SK-N-SH (cell line): Measurements from ENCODE around the gene TRANK1. TPM values are rescaled to one million over a fixed set of nuclear protein-coding genes. Genes with fewer than 3 reads are reported as not detected.

ENCODE experiments used
- CTCF ChIA-PET: fragments of 300-600, 350-600 bp; formaldehyde crosslinking; extraction: SDS; loops from one replicate; lab custom pipeline; 2021; lab: Yijun Ruan, JAX
- POLR2A ChIA-PET: fragments of 350-600 bp; sonication (Branson Sonifier 250); formaldehyde crosslinking; extraction: SDS; loops from one replicate; lab custom pipeline; 2020; ENCODE audit warnings: antibody characterized with exemption, inconsistent platforms; lab: Yijun Ruan, JAX
- DNase-seq: peaks from one replicate; pipeline ENCODE4 v3.0.0; 2012
- H2AFZ ChIP-seq: fragments of 200-600 bp; sonication (generic); 2 replicates; pipeline ENCODE4 v1.8.1; 2016; ENCODE audit warnings: antibody characterized with exemption, mild to moderate bottlenecking, low read depth
- H3F3A ChIP-seq: fragments of 200-600 bp; sonication (generic); replicated peaks from 2 replicates; pipeline ENCODE3; 2016; ENCODE audit warnings: antibody characterized with exemption, mild to moderate bottlenecking; ENCODE audit not compliant: insufficient read depth
- H3K27ac ChIP-seq, 2 experiments: fragments of 200-500 bp in 1 of 2; fragments of 200-600 bp in 1 of 2; sonication (Bioruptor generic) in 1 of 2; sonication (generic), shearing (Covaris generic) in 1 of 2; 2 replicates each; pipeline versions ENCODE4 v1.5.1 to v1.6.1; 2014 to 2016; ENCODE audit warnings: low read depth in 2 of 2, inconsistent platforms in 1 of 2, low read length in 1 of 2, mild to moderate bottlenecking in 1 of 2, mixed read lengths in 1 of 2
- H3K27me3 ChIP-seq: fragments of 200-600 bp; sonication (generic), shearing (Covaris generic); 2 replicates; pipeline ENCODE4 v1.6.1; 2016; ENCODE audit warnings: mixed run types; ENCODE audit not compliant: insufficient read depth
- H3K36me3 ChIP-seq, 2 experiments: fragments of 200-500 bp in 1 of 2; fragments of 200-600 bp in 1 of 2; sonication (Bioruptor generic) in 1 of 2; sonication (generic) in 1 of 2; replicated peaks in 1 of 2; 2 replicates each; pipeline versions ENCODE3 to v1.5.1; 2014 to 2016; ENCODE audit warnings: low read length in 1 of 2, mild to moderate bottlenecking in 1 of 2; ENCODE audit not compliant: insufficient read depth in 2 of 2, control insufficient read depth in 1 of 2
- H3K4me1 ChIP-seq, 2 experiments: fragments of 200-500 bp in 1 of 2; fragments of 200-600 bp in 1 of 2; sonication (Bioruptor generic) in 1 of 2; sonication (generic), shearing (Covaris generic) in 1 of 2; 2 replicates each; pipeline versions ENCODE4 v1.5.1 to v1.6.1; 2014 to 2016; ENCODE audit warnings: low read depth in 1 of 2, low read length in 1 of 2, mixed run types in 1 of 2; ENCODE audit not compliant: insufficient read depth in 2 of 2, control insufficient read depth in 1 of 2
- H3K4me2 ChIP-seq: fragments of 200-600 bp; sonication (generic), shearing (Covaris generic); 2 replicates; pipeline ENCODE4 v1.6.1; 2017; ENCODE audit warnings: mixed run types
- H3K4me3 ChIP-seq, 2 experiments: fragments of 200-500 bp in 1 of 2; fragments of 200-600 bp in 1 of 2; sonication (Bioruptor generic) in 1 of 2; sonication (generic), shearing (Covaris generic) in 1 of 2; 2 replicates each; pipeline versions ENCODE4 v1.5.1 to v1.8.1; 2014 to 2016; ENCODE audit warnings: low read depth in 2 of 2, inconsistent platforms in 1 of 2, low read length in 1 of 2, mild to moderate bottlenecking in 1 of 2, mixed read lengths in 1 of 2, moderate library complexity in 1 of 2
- H3K79me2 ChIP-seq: fragments of 200-600 bp; sonication (generic); 2 replicates; pipeline ENCODE4 v1.8.1; 2017; ENCODE audit warnings: mild to moderate bottlenecking; ENCODE audit not compliant: insufficient read depth
- H3K9ac ChIP-seq: fragments of 200-600 bp; sonication (generic); 2 replicates; pipeline ENCODE4 v1.6.1; 2017; ENCODE audit warnings: mixed run types
- H3K9me2 ChIP-seq: fragments of 200-600 bp; sonication (generic); 2 replicates; pipeline ENCODE4 v1.6.1; 2017; ENCODE audit warnings: mixed run types
- H3K9me3 ChIP-seq: fragments of 200-600 bp; sonication (generic); 2 replicates; pipeline ENCODE4 v1.6.1; 2017; ENCODE audit warnings: mixed run types, mild to moderate bottlenecking, moderate library complexity
- H4K20me1 ChIP-seq: fragments of 200-600 bp; sonication (generic); 2 replicates; pipeline ENCODE4 v1.6.1; 2017; ENCODE audit warnings: mild to moderate bottlenecking, mixed run types; ENCODE audit not compliant: insufficient read depth
- ELF1 ChIP-seq: IDR thresholded peaks from 2 replicates; pipeline ENCODE4 v1.4.0; 2012
- FOXJ3 ChIP-seq: sonication (generic); formaldehyde crosslinking; IDR thresholded peaks from 2 replicates; pipeline ENCODE4 v1.5.1; 2020; ENCODE audit warnings: mild to moderate bottlenecking, missing genetic modification reagents
- FOXM1 ChIP-seq: IDR thresholded peaks from 2 replicates; pipeline ENCODE4 v1.4.0; 2012; ENCODE audit warnings: low read depth, mild to moderate bottlenecking
- GATA2 ChIP-seq: sonication (generic); formaldehyde crosslinking; IDR thresholded peaks from 2 replicates; pipeline ENCODE4 v1.5.0; 2020; ENCODE audit warnings: mild to moderate bottlenecking, missing genetic modification reagents
- PBX3 ChIP-seq: IDR thresholded peaks from 2 replicates; pipeline ENCODE4; 2012
- POLR2AphosphoS5 ChIP-seq: IDR thresholded peaks from 2 replicates; pipeline ENCODE4 v1.6.1; 2012; ENCODE audit warnings: low read depth, low read length
- REST ChIP-seq: IDR thresholded peaks from 2 replicates; pipeline ENCODE4 v1.6.1; 2012; ENCODE audit warnings: mild to moderate bottlenecking, low read depth, low read length, moderate library complexity
- RXRA ChIP-seq: IDR thresholded peaks from 2 replicates; pipeline ENCODE4 v1.4.0; 2012; ENCODE audit warnings: low read depth, mild to moderate bottlenecking, borderline replicate concordance
- TAF1 ChIP-seq: IDR thresholded peaks from 2 replicates; pipeline ENCODE4 v1.6.1; 2012; ENCODE audit warnings: low read depth, mild to moderate bottlenecking, low read length, moderate library complexity, borderline replicate concordance
- TEAD4 ChIP-seq: IDR thresholded peaks from 2 replicates; pipeline ENCODE4 v1.4.0; 2012; ENCODE audit warnings: mild to moderate bottlenecking, borderline replicate concordance; ENCODE audit not compliant: insufficient read depth
- USF1 ChIP-seq: IDR thresholded peaks from 2 replicates; pipeline ENCODE4 v1.4.0; 2012; ENCODE audit warnings: low read depth, borderline replicate concordance
- YY1 ChIP-seq: IDR thresholded peaks from 2 replicates; pipeline ENCODE4 v1.4.0; 2012; ENCODE audit warnings: low read depth, mild to moderate bottlenecking
- ZBTB33 ChIP-seq: IDR thresholded peaks from 2 replicates; pipeline ENCODE4 v1.4.0; 2012; ENCODE audit warnings: low read depth, borderline replicate concordance
- WGBS: methylation state at CpG from one replicate; pipeline ENCODE4 v1.1.6; 2017; ENCODE audit warnings: low lambda C conversion rate; 5-methylcytosine and 5-hydroxymethylcytosine counted together
- polyA plus RNA-seq, 3 experiments: library from polyadenylated mRNA; depleted of rRNA; stranded (reverse); fragments of >200 nt; gene quantifications; 2 replicates each; pipeline ENCODE4 v1.2.3, GENCODE V29; 2012

TRANK1 gene
- polyA plus RNA-seq, 1 of the 3 experiments (the other 2 are of a cell fraction): 0.16 TPM

GRCh38 chr3:36811768-36812167 lies 133.1 kb downstream of the TRANK1 start (continued):
- TF ChIP-seq ELF1: no peak
- no peak for TF ChIP-seq FOXM1
- no peak for TF ChIP-seq ZBTB33
- TF ChIP-seq RXRA: no peak
- no peak for TF ChIP-seq TEAD4
- TF ChIP-seq GATA2 (CRISPR knock-in tag): no peak

- Histone ChIP-seq H3K4me1 (no peaks in the 10 kb centered on the region), H3K9me2 (no peaks in the 10 kb centered on the region), H3K4me3 (no peak overlapping the region), H3K4me2 (no peak overlapping the region), H3K27ac (no peak overlapping the region), H3K79me2 (no peaks in the 10 kb centered on the region), H2AFZ (no peak overlapping the region), H3F3A (no peaks in the 10 kb centered on the region), H3K27me3 (no peaks in the 10 kb centered on the region), H3K36me3 (no peaks in the 10 kb centered on the region), H4K20me1 (no peaks in the 10 kb centered on the region), H3K9me3 (no peaks in the 10 kb centered on the region), H3K9ac (no peak overlapping the region)
- ChIA-PET CTCF (interaction anchor here (0.8 to 1.1 kb wide), 2 partner anchors 28 to 64 kb away, joined by 3 read pairs; no protein-coding TSS in a partner anchor), POLR2A (no interaction called here)
- TF ChIP-seq FOXM1 (no peak), TAF1 (no peak), PBX3 (no peak), FOXJ3 (CRISPR knock-in tag) (no peak), YY1 (no peak), USF1 (no peak), TEAD4 (no peak), REST (no peak), POLR2AphosphoS5 (no peak)
- 53% methylated on average over 2 of the region's 2 CpGs for WGBS
- no peak for DNase-seq
Measured at GRCh38 chr3:36804295-36805055, 140.4 kb downstream of the TRANK1 start.
